Measurements from ENCODE around the gene ERBB4. TPM values are rescaled to one million over a fixed set of nuclear protein-coding genes. Genes with fewer than 3 reads are reported as not detected.

The ERBB4 gene
- polyA plus RNA-seq, 4 donors = 2.2 to 63.3 (median 45.5) TPM

GRCh38 chr2:212099658-212100057 lies 438.9 kb downstream of the ERBB4 start:
- DNase-seq (ENCODE audit: low read depth in 4 of 4, low spot score in 3 of 4) = no peak

DNA sequence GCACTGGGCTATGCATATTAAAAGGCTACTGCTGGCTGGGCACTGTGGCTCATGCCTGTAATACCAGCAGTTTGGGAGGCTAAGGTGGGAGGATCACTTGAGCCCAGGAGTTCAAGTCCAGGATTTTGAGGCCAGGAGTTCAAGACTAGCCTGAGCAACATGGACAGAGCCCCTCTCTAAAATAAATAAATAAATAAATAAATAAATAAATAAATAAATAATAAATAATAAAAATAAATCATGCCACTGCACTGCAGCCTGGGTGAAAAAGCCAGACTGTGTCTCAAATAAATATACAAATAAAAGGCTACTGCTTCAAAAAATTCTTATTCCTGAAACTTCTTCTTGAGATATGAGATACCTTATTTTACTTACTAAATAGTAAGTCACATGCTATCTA lies 439.6 kb downstream of the ERBB4 start:
- DNase-seq (ENCODE audit: low read depth in 4 of 4, low spot score in 3 of 4) = no peak

DNA sequence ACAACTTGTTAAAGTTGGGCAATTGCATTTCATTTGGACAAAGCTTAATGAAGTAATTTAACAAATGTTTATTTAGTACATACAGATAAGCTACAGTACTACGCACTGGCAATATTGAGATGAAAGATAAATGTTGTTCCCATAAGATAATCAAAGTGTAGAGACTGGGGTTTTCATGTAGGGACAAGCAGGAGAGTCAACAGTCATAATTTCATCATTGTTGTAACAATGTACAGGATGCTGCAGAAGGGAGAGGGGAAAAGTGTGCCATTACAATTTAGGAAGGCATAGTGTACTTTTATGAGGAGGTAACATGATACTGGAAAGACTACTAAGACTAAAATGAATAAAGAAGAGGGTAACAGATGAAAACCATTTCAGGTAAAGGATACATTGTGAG lies 441.6 kb downstream of the ERBB4 start:
- DNase-seq (ENCODE audit: low read depth in 4 of 4, low spot score in 3 of 4) = no peak

- DNase-seq (ENCODE audit: low read depth in 4 of 4, low spot score in 3 of 4) = no peak
These were observed 448.7 kb downstream of the ERBB4 start for GRCh38 chr2:212089873-212090272.

DNA sequence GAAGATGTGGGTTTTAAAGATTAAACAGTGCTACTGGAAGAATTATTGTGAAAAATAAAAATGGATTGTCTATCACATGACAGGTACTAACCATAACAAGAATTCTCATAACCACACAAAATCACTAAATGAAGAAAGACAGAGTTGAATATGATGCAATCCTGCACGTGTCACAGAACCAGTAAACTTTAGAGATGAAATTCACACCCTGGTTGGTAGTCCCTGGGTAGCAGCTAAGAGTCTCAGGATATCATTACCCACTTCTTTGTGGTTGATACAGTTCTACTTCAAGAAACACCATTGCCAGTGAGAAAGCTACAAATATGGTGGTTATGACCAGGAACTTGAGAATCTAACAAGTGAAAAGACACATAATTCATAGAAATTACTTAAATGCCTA lies 450.2 kb downstream of the ERBB4 start:
- no peak for DNase-seq (ENCODE audit: low read depth in 4 of 4, low spot score in 3 of 4)

DNA sequence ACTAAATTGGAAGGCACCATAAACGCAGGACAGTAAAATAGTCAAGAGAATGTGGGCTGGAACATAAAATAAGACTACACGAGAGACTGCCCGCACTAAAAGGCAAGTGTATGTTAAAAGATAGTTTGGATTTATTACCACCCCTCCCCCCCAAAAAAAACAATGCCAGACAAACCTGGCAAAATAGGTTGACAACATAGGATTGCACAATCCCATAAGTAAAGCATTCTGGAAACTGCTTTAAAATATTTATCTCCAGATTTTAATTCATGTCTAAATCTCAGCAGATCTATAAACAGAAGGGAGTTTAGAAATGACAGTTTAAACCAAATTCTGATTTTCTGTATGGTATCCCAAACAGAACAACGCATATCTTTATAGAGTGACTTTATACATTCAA lies 455.1 kb downstream of the ERBB4 start:
- DNase-seq (ENCODE audit: low read depth in 4 of 4, low spot score in 3 of 4) = no peak

DNA sequence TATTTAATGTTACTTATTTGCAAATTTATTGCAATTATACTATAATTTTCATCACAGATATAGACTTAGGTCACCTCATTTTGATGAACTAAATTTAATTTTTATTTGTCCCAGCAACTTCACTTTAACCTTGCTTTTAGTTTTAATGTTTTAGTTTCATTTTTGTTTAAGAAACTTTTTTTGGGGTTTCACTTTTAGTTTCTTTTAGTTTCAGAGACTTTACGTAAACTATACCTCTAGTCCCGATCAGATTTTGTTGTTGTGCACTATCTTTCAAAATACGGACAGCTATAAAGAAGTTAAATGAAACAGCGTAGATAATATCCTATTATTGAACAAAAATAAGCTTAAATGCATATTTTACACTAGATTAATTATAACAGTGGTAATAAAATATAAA lies 460.5 kb downstream of the ERBB4 start:
- no peak for DNase-seq (ENCODE audit: low read depth in 4 of 4, low spot score in 3 of 4)

DNA sequence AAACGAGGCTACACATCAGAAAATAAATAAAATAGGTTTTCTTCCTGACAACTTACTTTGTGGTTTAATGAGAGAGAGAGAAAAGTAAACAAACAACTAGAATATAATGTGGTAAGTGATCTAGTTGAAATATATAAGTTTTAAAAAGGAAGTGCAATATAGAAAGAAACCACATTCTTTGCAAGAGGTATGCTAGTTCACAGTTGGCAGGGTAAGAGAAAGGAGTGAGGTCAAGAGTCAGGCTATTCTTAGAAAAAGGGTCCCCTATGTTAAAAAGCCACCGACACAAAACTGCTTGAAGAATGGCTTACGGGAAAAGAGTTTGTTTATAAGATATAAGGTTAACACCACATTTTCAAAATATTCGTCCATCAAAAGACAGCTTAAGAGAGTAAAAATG lies 462.1 kb downstream of the ERBB4 start:
- DNase-seq (ENCODE audit: low read depth in 4 of 4, low spot score in 3 of 4) = no peak

DNA sequence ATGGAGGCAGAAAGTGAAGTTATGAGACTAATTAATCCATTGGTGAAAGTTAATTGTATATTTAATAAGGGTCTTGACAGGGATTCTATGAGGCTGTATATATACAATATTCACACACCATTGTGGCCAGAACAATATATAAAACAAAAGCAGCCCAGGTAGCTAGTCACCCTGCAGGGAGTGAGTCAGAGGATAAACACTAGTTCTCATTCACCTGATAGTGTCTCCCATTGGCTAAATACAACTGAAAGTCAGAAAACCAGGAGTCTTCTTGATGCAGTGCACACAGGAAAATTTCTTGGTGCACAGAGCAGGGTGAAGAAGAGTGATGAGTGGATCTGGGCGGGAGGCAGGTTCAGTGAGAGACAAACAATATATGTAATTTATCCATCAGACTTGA lies 465.2 kb downstream of the ERBB4 start:
- no peak for DNase-seq (ENCODE audit: low read depth in 4 of 4, low spot score in 3 of 4)

DNA sequence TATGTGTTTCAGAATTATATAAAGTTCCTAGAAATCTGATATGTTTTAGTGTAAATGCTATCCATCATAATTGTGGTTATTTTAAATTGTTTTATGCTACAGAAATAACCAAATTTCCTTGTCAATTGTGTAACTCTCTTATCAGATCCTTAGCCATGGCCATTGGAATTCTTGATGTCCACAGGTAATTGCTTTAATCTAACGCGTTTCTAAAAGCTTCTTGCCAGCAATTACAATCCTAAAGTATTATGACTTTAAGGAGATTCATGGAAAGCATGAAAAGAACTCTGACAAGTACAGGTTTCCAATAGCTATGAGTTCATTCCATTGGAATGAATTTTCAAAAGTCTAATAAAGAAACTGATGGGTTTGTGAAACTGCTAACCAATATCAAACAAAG lies 472.1 kb downstream of the ERBB4 start:
- DNase-seq (ENCODE audit: low read depth in 4 of 4, low spot score in 3 of 4) = no peak

- DNase-seq (ENCODE audit: low read depth in 4 of 4, low spot score in 3 of 4) = no peak
These were observed 474.3 kb downstream of the ERBB4 start for GRCh38 chr2:212064318-212064717.

- DNase-seq (ENCODE audit: low read depth in 4 of 4, low spot score in 3 of 4) = no peak
These were observed 486.0 kb downstream of the ERBB4 start for GRCh38 chr2:212052412-212053159.

- DNase-seq (ENCODE audit: low read depth in 4 of 4, low spot score in 3 of 4) = no peak
These were observed 487.7 kb downstream of the ERBB4 start for GRCh38 chr2:212050871-212051270.

- no peak for DNase-seq (ENCODE audit: low read depth in 4 of 4, low spot score in 3 of 4)
These were observed 496.0 kb downstream of the ERBB4 start for GRCh38 chr2:212042562-212042961.

DNA sequence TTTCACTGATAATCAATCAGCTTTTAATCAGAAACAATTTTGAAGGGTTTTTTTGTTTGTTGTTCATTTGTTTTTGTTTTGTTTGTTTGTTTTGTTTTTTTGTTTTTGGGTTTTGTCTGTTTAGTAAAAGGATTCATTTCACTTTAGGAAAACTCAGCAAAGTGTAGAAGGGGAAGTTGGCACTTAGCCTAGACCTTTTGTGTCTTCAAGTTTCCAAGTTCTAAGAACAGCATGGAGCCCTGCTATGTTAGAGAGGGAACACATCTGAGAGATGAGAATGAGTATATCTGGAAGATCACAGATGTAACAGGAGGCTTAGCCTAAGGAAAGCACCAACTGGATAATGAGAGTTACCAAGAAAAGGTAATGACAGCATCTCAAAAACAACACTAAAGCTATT lies 501.5 kb downstream of the ERBB4 start:
- no peak for DNase-seq (ENCODE audit: low read depth in 4 of 4, low spot score in 3 of 4)

- no peak for DNase-seq (ENCODE audit: low read depth in 4 of 4, low spot score in 3 of 4)
These were observed 503.6 kb downstream of the ERBB4 start for GRCh38 chr2:212034841-212035585.

GRCh38 chr2:212033888-212034287 lies 504.7 kb downstream of the ERBB4 start:
- DNase-seq (ENCODE audit: low read depth in 4 of 4, low spot score in 3 of 4) = no peak

GRCh38 chr2:212032536-212033219 lies 505.9 kb downstream of the ERBB4 start:
- no peak for DNase-seq (ENCODE audit: low read depth in 4 of 4, low spot score in 3 of 4)

GRCh38 chr2:212032032-212032431 lies 506.6 kb downstream of the ERBB4 start:
- no peak for DNase-seq (ENCODE audit: low read depth in 4 of 4, low spot score in 3 of 4)

DNA sequence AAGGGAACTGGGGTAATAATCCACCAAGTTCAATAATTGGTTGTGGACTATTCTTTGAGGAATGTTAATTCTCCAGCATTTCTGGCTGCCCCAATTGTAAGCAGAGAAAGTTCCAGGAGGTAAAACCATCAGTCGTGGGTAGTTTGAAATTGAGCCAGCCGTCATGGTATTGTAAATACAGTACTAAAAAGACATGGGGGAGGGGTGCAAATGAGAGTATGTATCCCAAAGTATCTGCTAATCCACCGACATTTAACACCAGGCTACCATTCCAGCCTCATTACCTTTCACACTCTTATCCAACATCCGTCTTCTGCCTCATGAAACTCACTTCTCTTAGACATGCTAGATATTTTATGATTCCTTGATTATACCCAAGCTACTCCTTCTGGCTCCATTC lies 507.9 kb downstream of the ERBB4 start:
- DNase-seq (ENCODE audit: low read depth in 4 of 4, low spot score in 3 of 4) = no peak

DNA sequence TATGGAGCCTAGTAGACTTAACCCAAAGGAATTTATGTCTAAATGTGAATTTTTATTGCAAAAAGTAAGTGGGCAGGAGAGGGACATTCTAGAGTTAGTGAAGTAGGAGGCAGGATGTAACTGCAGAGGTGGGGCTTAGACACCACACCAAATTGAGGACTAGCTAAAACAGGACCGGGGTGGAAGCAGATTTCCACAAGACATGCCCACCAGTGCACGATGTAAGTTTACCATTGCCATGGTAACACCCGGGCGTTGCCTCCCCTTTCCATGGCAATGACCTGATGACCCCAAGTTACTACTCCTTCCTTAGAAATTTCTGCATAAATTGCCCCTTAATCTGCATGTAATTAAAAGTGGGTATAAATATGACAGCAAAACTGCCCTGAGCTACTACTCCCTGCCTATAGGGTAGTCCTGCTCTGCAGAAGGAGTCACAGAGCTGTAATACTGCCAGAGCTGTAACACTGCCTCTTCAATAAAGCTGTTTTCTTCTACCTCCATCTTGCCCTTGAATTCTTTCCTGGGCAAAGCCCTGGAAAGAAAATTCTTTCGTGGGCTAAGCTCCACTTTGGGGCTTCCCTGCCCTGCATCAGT lies 509.7 kb downstream of the ERBB4 start:
- DNase-seq (ENCODE audit: low read depth in 4 of 4, low spot score in 3 of 4) = no peak

Measured in left renal pelvis (tissue), 4 donors.